Activated B cell treated with CpG ODN at 0.5 μM for 24 hours (primary cell): ENCODE data around the gene PDXK. TPM values are rescaled to one million over a fixed set of nuclear protein-coding genes. Genes with fewer than 3 reads are reported as not detected.
A peak's percentile ranks its signal among the peaks of the same experiment; 100 is the strongest.

Experiments used
- ATAC-seq: fragments of 200-7000 bp; cut with Tn5 transposase; one replicate; pipeline ENCODE4 v1.10.0; 2021; ENCODE audit warnings: low read depth, mild to moderate bottlenecking, moderate library complexity
- CTCF ChIA-PET: fragments of 350-600 bp; sonication (Branson Sonifier 250); formaldehyde crosslinking; loops from one replicate; lab custom pipeline; 2021; ENCODE audit warnings: antibody characterized with exemption; lab: Charles Lee
- POLR2A ChIA-PET: fragments of 350-600 bp; sonication (Branson Sonifier 250); formaldehyde crosslinking; loops from one replicate; lab custom pipeline; 2021; ENCODE audit warnings: antibody characterized with exemption; lab: Charles Lee
- DNase-seq: peaks from one replicate; pipeline ENCODE4 v3.0.0; 2022
- H3K27ac Mint-ChIP-seq: one replicate; pipeline ENCODE4 v1.8.0; 2020; ENCODE audit warnings: mixed read lengths
- H3K27me3 Mint-ChIP-seq: one replicate; pipeline ENCODE4 v1.8.0; 2021; ENCODE audit warnings: mixed read lengths
- H3K36me3 Mint-ChIP-seq: one replicate; pipeline ENCODE4 v1.8.0; 2021; ENCODE audit warnings: low read depth, mixed read lengths
- H3K4me1 Mint-ChIP-seq: one replicate; pipeline ENCODE4 v1.8.0; 2021; ENCODE audit warnings: mixed read lengths
- H3K4me3 Mint-ChIP-seq: one replicate; pipeline ENCODE4 v1.8.0; 2020; ENCODE audit warnings: mild to moderate bottlenecking, mixed read lengths
- H3K9me3 Mint-ChIP-seq: one replicate; pipeline ENCODE4 v1.8.0; 2020; ENCODE audit warnings: mixed read lengths
- intact Hi-C: fragments of 100-400 bp; cut with micrococcal nuclease; formaldehyde crosslinking; loops from one replicate; pipeline ENCODE4 v1.15.1; 2024
- total RNA-seq: library from RNA; stranded (reverse); gene quantifications from 2 replicates; pipeline ENCODE4 v1.2.3, GENCODE V29; 2022
- TF ChIP-seq, protein P1 (sequence below): fragments of 200-600 bp; IDR thresholded peaks from one replicate; pipeline ENCODE4 v1.8.0; 2022; ENCODE audit warnings: antibody characterized with exemption, mild to moderate bottlenecking

Gene PDXK
- total RNA-seq, result 45.2 and 54.2 TPM in 2 replicates

DNA sequence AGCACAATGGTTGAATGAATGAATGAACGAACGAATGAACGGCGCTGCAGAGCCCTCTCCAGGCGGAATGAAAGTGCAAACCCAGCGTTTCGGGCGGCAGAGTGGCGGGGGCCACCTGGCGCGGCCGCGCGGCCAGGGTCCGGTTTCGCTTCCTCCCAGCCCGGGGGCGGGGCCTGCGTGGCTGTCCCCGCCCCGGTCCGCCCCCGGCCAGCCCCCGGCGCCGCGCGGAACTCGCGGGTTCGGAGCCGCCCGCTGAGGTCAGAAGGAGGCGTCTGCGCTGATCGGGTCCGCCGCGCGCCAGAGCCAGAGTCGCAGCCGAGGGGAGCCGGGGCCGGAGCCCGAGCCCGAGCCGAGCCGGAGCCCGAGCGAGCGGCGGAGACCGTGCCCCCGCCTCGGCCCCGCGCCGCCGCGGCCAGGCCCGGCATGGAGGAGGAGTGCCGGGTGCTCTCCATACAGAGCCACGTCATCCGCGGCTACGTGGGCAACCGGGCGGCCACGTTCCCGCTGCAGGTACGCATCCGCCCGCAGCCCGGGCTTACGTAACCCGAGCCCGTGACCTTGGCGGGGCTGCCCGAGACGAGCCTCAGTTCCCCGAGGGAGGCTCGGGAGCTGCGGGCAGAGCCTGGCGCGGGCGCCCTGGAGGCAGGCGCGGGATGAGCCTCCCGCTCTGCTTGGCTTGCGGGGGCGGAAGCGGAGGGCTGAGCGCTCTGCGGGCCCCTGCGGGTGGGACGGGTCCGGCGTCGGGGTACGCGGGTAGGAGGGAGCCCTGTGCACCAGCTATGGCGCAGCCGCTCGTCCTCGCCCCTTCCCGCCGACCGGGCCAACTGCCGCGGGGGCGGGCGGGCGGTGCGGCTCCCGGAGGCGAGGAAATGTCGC, at the start of gene PDXK:
Gene PDXK, plus strand, starts transcription at position 258 of the 876 bp plus-strand sequence. Its CDS starts 166 bp downstream, at position 424.
- POLR2A ChIA-PET, result interaction anchor here (1.3 to 2.2 kb wide), 2 partner anchors 9 to 31 kb away, joined by 5 to 21 read pairs; no protein-coding TSS in a partner anchor
- Mint-ChIP-seq H3K4me1 (peaks cover 58% of the 10 kb centered on the region), H3K27ac (peak within 1 kb of the TSS; percentile 71), H3K9me3 (no peaks in the 10 kb centered on the region), H3K27me3 (no peaks in the 10 kb centered on the region), H3K4me3 (peak within 1 kb of the TSS; percentile 81), H3K36me3 (peaks cover 6% of the 10 kb centered on the region)
- peak; percentile 93 for DNase-seq
- ATAC-seq, result peak; percentile 80
- CTCF ChIA-PET, result interaction anchor here (2.1 kb wide), 1 partner anchor 9 kb away, joined by 7 read pairs; no protein-coding TSS in a partner anchor
- intact Hi-C loops, result loop anchor here (1.0 to 10.0 kb wide), 6 partner anchors 9 to 1216 kb away; partner anchors contain the start of genes HSF2BP, PKNOX1, RRP1 and RRP1B
- TF ChIP-seq, protein P1, sequence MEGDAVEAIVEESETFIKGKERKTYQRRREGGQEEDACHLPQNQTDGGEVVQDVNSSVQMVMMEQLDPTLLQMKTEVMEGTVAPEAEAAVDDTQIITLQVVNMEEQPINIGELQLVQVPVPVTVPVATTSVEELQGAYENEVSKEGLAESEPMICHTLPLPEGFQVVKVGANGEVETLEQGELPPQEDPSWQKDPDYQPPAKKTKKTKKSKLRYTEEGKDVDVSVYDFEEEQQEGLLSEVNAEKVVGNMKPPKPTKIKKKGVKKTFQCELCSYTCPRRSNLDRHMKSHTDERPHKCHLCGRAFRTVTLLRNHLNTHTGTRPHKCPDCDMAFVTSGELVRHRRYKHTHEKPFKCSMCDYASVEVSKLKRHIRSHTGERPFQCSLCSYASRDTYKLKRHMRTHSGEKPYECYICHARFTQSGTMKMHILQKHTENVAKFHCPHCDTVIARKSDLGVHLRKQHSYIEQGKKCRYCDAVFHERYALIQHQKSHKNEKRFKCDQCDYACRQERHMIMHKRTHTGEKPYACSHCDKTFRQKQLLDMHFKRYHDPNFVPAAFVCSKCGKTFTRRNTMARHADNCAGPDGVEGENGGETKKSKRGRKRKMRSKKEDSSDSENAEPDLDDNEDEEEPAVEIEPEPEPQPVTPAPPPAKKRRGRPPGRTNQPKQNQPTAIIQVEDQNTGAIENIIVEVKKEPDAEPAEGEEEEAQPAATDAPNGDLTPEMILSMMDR, result no peak

DNA sequence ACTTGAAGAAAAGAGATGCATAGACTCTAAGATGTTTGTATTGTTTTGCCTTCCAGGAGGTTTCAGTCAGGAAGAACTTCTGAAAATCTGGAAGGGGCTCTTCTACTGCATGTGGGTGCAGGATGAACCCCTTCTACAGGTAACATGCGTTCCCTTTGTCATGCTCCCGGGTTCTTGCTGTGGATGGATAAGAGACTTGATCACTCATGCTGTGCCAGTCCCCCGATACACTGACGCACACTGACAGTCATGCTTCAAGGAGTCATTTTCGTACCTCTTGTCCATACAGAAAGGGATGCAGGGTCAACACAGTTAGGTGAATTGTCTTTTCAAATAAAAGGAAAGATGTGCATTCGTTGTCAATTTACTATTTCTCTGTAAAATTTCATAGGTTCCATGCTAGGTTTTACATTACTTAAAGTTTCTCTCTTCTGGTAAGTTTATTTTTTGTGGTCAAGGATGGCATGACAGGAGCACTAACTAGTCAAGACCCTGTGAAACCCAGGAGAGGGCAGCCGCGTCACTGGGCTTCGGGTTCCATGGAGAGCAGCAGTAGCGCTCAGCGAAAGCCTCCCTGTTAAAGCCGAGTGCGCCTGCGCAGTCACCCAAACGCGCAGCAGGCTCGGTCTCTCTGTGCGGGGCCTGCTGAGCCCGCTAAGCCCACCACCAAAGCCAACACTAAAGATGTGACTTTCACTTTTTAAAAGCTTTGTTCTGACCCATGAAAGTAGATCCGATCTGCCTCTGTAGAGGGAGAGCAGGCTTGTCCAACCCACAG, 48.9 kb upstream of the PDXK start:
- TF ChIP-seq, protein P1, result no peak
- Mint-ChIP-seq H3K9me3 (no peaks in the 10 kb centered on the region), H3K27ac (no peak overlapping the region), H3K36me3 (peaks cover 62% of the 10 kb centered on the region), H3K4me1 (peaks cover 17% of the 10 kb centered on the region), H3K27me3 (no peaks in the 10 kb centered on the region), H3K4me3 (no peak overlapping the region)
- CTCF ChIA-PET, result no interaction called here
- no peak for DNase-seq
- POLR2A ChIA-PET, result interaction anchor here (0.6 kb wide), 1 partner anchor 67 kb away, joined by 4 read pairs; no protein-coding TSS in a partner anchor
- no peak for ATAC-seq
- intact Hi-C loops, result no loop called here

DNA sequence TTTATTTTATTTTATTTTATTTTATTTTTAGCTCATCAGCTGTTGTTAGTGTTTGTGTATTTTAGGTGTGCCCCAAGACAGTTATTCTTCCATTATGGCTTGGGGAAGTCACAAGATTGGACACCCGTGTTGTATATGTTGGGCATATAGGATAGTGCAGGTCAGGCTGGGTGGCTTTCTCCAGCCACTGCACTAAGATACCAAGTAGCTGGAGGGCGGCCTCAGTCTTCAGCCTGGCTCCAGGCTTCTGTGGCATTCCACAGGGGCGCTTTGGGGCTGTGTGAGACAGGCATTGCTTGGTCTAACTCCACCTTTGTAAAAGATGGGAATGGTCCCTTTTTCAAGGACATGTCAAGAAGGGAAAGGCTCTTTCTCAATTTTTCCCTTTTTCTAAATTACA, 43.1 kb upstream of the PDXK start:
- intact Hi-C loops, result no loop called here
- no peaks in the 10 kb centered on the region for H3K4me1 Mint-ChIP-seq
- H3K9me3 Mint-ChIP-seq, result no peaks in the 10 kb centered on the region
- ChIA-PET CTCF (no interaction called here), POLR2A (interaction anchor here (1.1 kb wide), 1 partner anchor 17 kb away, joined by 3 read pairs; the partner anchor contains the start of gene HSF2BP)
- no peak overlapping the region for H3K4me3 Mint-ChIP-seq
- H3K27me3 Mint-ChIP-seq, result no peaks in the 10 kb centered on the region
- TF ChIP-seq, protein P1, result no peak
- H3K27ac Mint-ChIP-seq, result no peak overlapping the region
- ATAC-seq (no peak), DNase-seq (no peak)
- H3K36me3 Mint-ChIP-seq, result peaks cover 79% of the 10 kb centered on the region

DNA sequence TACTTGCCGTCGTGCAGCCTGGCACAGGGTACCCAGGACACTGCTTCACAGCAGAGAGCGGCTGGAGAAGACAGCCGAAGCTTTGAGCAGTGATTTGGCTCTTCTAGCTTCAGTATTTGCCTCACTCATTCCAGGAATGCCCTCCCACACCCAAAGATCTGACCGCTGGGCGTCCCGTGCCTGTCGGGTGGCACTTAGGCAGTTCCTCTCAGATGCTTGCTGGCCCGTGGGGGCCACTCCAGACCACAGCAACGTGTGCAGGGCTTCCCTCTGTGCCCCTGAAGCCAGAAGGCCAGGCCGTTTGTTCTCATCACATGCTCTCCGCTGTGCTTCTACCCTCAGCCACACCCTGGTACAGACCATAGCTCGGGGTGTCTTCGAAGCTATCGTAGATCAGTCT, 42.5 kb upstream of the PDXK start:
- no peak overlapping the region for H3K27ac Mint-ChIP-seq
- intact Hi-C loops, result no loop called here
- H3K36me3 Mint-ChIP-seq, result peaks cover 74% of the 10 kb centered on the region
- DNase-seq (no peak), ATAC-seq (no peak)
- no peaks in the 10 kb centered on the region for H3K9me3 Mint-ChIP-seq
- no peak overlapping the region for H3K4me3 Mint-ChIP-seq
- no peaks in the 10 kb centered on the region for H3K4me1 Mint-ChIP-seq
- TF ChIP-seq, protein P1, result no peak
- CTCF ChIA-PET, result no interaction called here
- no peaks in the 10 kb centered on the region for H3K27me3 Mint-ChIP-seq
- POLR2A ChIA-PET, result no interaction called here
